CD4-positive, alpha-beta T cell treated with Interleukin-2 at 100 ng/mL for 4 hours (primary cell): ENCODE results near the gene PLCH2.
"Not testable (repeated sequence)": the region's sequence is repeated elsewhere in the genome, so short reads cannot be mapped to it uniquely, and the experiment has no call there.

Experiments used
- DNase-seq: peaks from one replicate; pipeline ENCODE4 v3.0.0-alpha.2; 2020; ENCODE audit warnings: low spot score

The PLCH2 gene

GRCh38 chr1:2546515-2547209, 70.6 kb downstream of the PLCH2 start:
- DNase-seq = peak; percentile 89

GRCh38 chr1:2547210-2548067, 71.3 kb downstream of the PLCH2 start:
- DNase-seq = peak; percentile 56

- peak; percentile 89 for DNase-seq
These were observed 72.0 kb downstream of the PLCH2 start for GRCh38 chr1:2548068-2548589.

- DNase-seq = not testable (repeated sequence)
These were observed 73.4 kb downstream of the PLCH2 start for GRCh38 chr1:2549367-2550029.

GRCh38 chr1:2550309-2550861, 74.3 kb downstream of the PLCH2 start:
- not testable (repeated sequence) for DNase-seq

GRCh38 chr1:2551544-2551943, 75.5 kb downstream of the PLCH2 start:
- DNase-seq = not testable (repeated sequence)

GRCh38 chr1:2552189-2552588, 76.1 kb downstream of the PLCH2 start:
- DNase-seq = no peak

GRCh38 chr1:2553076-2553475, 77.0 kb downstream of the PLCH2 start:
- not testable (repeated sequence) for DNase-seq

GRCh38 chr1:2553871-2554620, 78.0 kb downstream of the PLCH2 start:
- DNase-seq = no peak

- DNase-seq = peak; percentile 57
These were observed 78.7 kb downstream of the PLCH2 start for GRCh38 chr1:2554621-2555387.
